GM18505 (cell line): ENCODE measurements around the gene ANKLE2.

Experiments used
- ATAC-seq: cut with Tn5 transposase; IDR thresholded peaks from one replicate; pipeline ENCODE4 v1.9.1; 2021; ENCODE audit not compliant: unreplicated experiment
- POLR2A ChIP-seq: IDR thresholded peaks from 4 replicates; pipeline ENCODE4 v1.6.1; 2011; ENCODE audit warnings: borderline replicate concordance; ENCODE audit not compliant: insufficient read depth, insufficient read length; ENCODE audit errors: extremely low read depth

Gene ANKLE2

GRCh38 chr12:132746613-132747012 is 15.0 kb downstream of the ANKLE2 start:
- no peak for TF ChIP-seq POLR2A
- no peak for ATAC-seq

GRCh38 chr12:132743831-132744230 is 17.8 kb downstream of the ANKLE2 start:
- no peak for TF ChIP-seq POLR2A
- ATAC-seq, result no peak

GRCh38 chr12:132741620-132742019 is 20.0 kb downstream of the ANKLE2 start:
- TF ChIP-seq POLR2A, result no peak
- ATAC-seq, result no peak

- ATAC-seq, result no peak
- TF ChIP-seq POLR2A, result no peak
Observed at GRCh38 chr12:132740652-132741051, 21.0 kb downstream of the ANKLE2 start.

- no peak for ATAC-seq
- no peak for TF ChIP-seq POLR2A
Observed at GRCh38 chr12:132740313-132740646, 21.4 kb downstream of the ANKLE2 start.

- no peak for TF ChIP-seq POLR2A
- no peak for ATAC-seq
Observed at GRCh38 chr12:132739600-132740312, 21.9 kb downstream of the ANKLE2 start.

- TF ChIP-seq POLR2A, result no peak
Observed at GRCh38 chr12:132736913-132737312, 24.7 kb downstream of the ANKLE2 start.

GRCh38 chr12:132736378-132736777 is 25.3 kb downstream of the ANKLE2 start:
- no peak for ATAC-seq
- TF ChIP-seq POLR2A, result no peak

More at GRCh38 chr12:132736913-132737312, 24.7 kb downstream of the ANKLE2 start:
- ATAC-seq, result no peak

- no peak for ATAC-seq
Observed at GRCh38 chr12:132735496-132735895, 26.1 kb downstream of the ANKLE2 start.

GRCh38 chr12:132734206-132734605 is 27.4 kb downstream of the ANKLE2 start:
- ATAC-seq, result no peak
- no peak for TF ChIP-seq POLR2A

More at GRCh38 chr12:132735496-132735895, 26.1 kb downstream of the ANKLE2 start:
- TF ChIP-seq POLR2A, result no peak

- no peak for ATAC-seq
- no peak for TF ChIP-seq POLR2A
Observed at GRCh38 chr12:132731574-132731973, 30.1 kb downstream of the ANKLE2 start.

GRCh38 chr12:132730353-132730752 is 31.3 kb downstream of the ANKLE2 start:
- ATAC-seq, result no peak
- TF ChIP-seq POLR2A, result no peak

- no peak for TF ChIP-seq POLR2A
- ATAC-seq, result no peak
Observed at GRCh38 chr12:132729541-132730320, 31.9 kb downstream of the ANKLE2 start.

GRCh38 chr12:132728502-132728901 is 33.1 kb downstream of the ANKLE2 start:
- no peak for ATAC-seq
- TF ChIP-seq POLR2A, result no peak
